T-cell (primary cell): ENCODE data around the gene PBLD. TPM values are rescaled to one million over a fixed set of nuclear protein-coding genes. Genes with fewer than 3 reads are reported as not detected.

Source experiments
- ATAC-seq, 4 experiments: fragments of 200-7000 bp in 3 of 4; fragments of 150-1000 bp in 1 of 4; cut with Tn5 transposase; replicated peaks in 1 of 4; 1 replicate in 3 of 4; 2 replicates in 1 of 4; pipeline ENCODE4 v1.10.0; 2021; ENCODE audit warnings: moderate library complexity in 3 of 4, mild to moderate bottlenecking in 2 of 4, moderate number of reproducible peaks in 1 of 4
- CTCF ChIA-PET, 2 donors: fragments of 300-600 bp; sonication (Branson Sonifier 250); formaldehyde crosslinking; loops; one replicate each; lab custom pipeline; 2022; ENCODE audit warnings: antibody characterized with exemption in 2 of 2; lab: Charles Lee
- POLR2A ChIA-PET, 2 donors: fragments of 300-600 bp; sonication (Branson Sonifier 250); formaldehyde crosslinking; loops; one replicate each; lab custom pipeline; 2022; ENCODE audit warnings: antibody characterized with exemption in 2 of 2; lab: Charles Lee
- DNase-seq, 35 experiments: peaks; one replicate each; pipeline versions ENCODE4 v3.0.0 to v3.0.0-alpha.2; 2013 to 2023
- H3K27ac ChIP-seq: one replicate; pipeline ENCODE4 v1.5.1; 2013; ENCODE audit warnings: low read length
- H3K27me3 ChIP-seq, 2 experiments: replicated peaks in 1 of 2; 1 replicate in 1 of 2; 2 replicates in 1 of 2; pipeline versions ENCODE4 v1.6.1 to v1.7.0; 2013; ENCODE audit warnings: low read length in 1 of 2, mixed read lengths in 1 of 2; ENCODE audit not compliant: control insufficient read depth in 2 of 2, insufficient read depth in 2 of 2; ENCODE audit errors: extremely low read depth in 1 of 2
- H3K36me3 ChIP-seq, 2 donors: 1 replicate in 1 of 2; 2 replicates in 1 of 2; pipeline versions ENCODE4 v1.6.1 to v1.7.0; 2013; ENCODE audit warnings: low read length in 1 of 2; ENCODE audit not compliant: control insufficient read depth in 2 of 2, insufficient read depth in 1 of 2; ENCODE audit errors: extremely low read depth in 1 of 2
- H3K4me1 ChIP-seq, 2 experiments: 1 replicate in 1 of 2; 2 replicates in 1 of 2; pipeline versions ENCODE4 v1.6.1 to v1.7.0; 2013; ENCODE audit warnings: low read length in 2 of 2, mixed read lengths in 1 of 2; ENCODE audit not compliant: insufficient read depth in 2 of 2, control insufficient read depth in 1 of 2; ENCODE audit errors: extremely low read depth in 1 of 2
- H3K4me3 ChIP-seq, 2 donors: 1 replicate in 1 of 2; 2 replicates in 1 of 2; pipeline versions ENCODE4 v1.5.1 to v1.7.0; 2013; ENCODE audit warnings: mild to moderate bottlenecking in 2 of 2, low read length in 1 of 2, moderate library complexity in 1 of 2; ENCODE audit not compliant: control insufficient read depth in 1 of 2; ENCODE audit errors: extremely low read depth in 1 of 2
- H3K9me3 ChIP-seq: 2 replicates; pipeline ENCODE4 v1.7.0; 2013
- H3K27ac Mint-ChIP-seq, 2 donors: one replicate each; pipeline ENCODE4 v1.8.0; 2020 to 2021; ENCODE audit warnings: mild to moderate bottlenecking in 2 of 2, mixed read lengths in 2 of 2
- H3K27me3 Mint-ChIP-seq, 2 donors: one replicate each; pipeline ENCODE4 v1.8.0; 2021 to 2022; ENCODE audit warnings: mixed read lengths in 2 of 2
- H3K36me3 Mint-ChIP-seq: one replicate; pipeline ENCODE4 v1.8.0; 2021; ENCODE audit warnings: mixed read lengths
- H3K4me1 Mint-ChIP-seq, 3 donors: one replicate each; pipeline ENCODE4 v1.8.0; 2020 to 2022; ENCODE audit warnings: mixed read lengths in 3 of 3, mild to moderate bottlenecking in 1 of 3
- H3K4me3 Mint-ChIP-seq, 3 donors: one replicate each; pipeline ENCODE4 v1.8.0; 2020 to 2022; ENCODE audit warnings: mild to moderate bottlenecking in 3 of 3, mixed read lengths in 3 of 3, moderate library complexity in 3 of 3
- H3K9me3 Mint-ChIP-seq, 3 donors: one replicate each; pipeline ENCODE4 v1.8.0; 2020 to 2022; ENCODE audit warnings: mixed read lengths in 3 of 3
- WGBS: methylation state at CpG from one replicate; pipeline ENCODE4 v1.1.5; 2013; ENCODE audit warnings: missing lambda C conversion rate; ENCODE audit not compliant: insufficient coverage; 5-methylcytosine and 5-hydroxymethylcytosine counted together
- total RNA-seq, 35 experiments: library from RNA in 6 of 35; stranded (reverse) in 6 of 35; fragments of 120-200 nt in 1 of 35; gene quantifications; one replicate each; pipeline versions ENCODE4 v1.2.1 to v1.2.4 and lab custom pipeline; 2013 to 2026

PBLD gene
- total RNA-seq, 5 donors from 2014 or later (not counting 1 experiment from before 2014, with no cell fraction given), result 1.3 to 3.4 (median 1.9) TPM

GRCh38 chr10:68303849-68304412 lies 28.8 kb downstream of the PBLD start:
- Histone ChIP-seq H3K4me1 (no peaks in the 10 kb centered on the region), H3K4me3 (no peak overlapping the region), H3K27ac (no peak overlapping the region), H3K36me3 (no peaks in the 10 kb centered on the region), H3K27me3 (no peaks in the 10 kb centered on the region), H3K9me3 (no peaks in the 10 kb centered on the region)
- Mint-ChIP-seq H3K9me3 (no peaks in the 10 kb centered on the region), H3K27me3 (no peaks in the 10 kb centered on the region), H3K36me3 (no peaks in the 10 kb centered on the region), H3K4me3 (no peak overlapping the region), H3K27ac (no peak overlapping the region), H3K4me1 (peaks cover 0 to 3% (median 0%) of the 10 kb centered on the region in 3 donors)
- ATAC-seq, result no peak
- DNase-seq, result no peak
- WGBS, result 89% methylated on average over 1 of the region's 7 CpGs
- ChIA-PET POLR2A (no interaction called here), CTCF (interaction anchor here (0.6 to 1.2 kb wide), 3 partner anchors 44 to 452 kb away, joined by 3 to 4 read pairs (median 3); no protein-coding TSS in a partner anchor)

- no peak overlapping the region for H3K27ac Mint-ChIP-seq
- no peaks in the 10 kb centered on the region for H3K36me3 ChIP-seq
- CTCF ChIA-PET, result interaction anchor here (0.6 to 1.9 kb wide), 12 partner anchors 12 to 489 kb away, joined by 3 to 13 read pairs (median 4); partner anchors contain the start of gene PBLD (in 1 of the 2)
- H3K27me3 Mint-ChIP-seq, result no peaks in the 10 kb centered on the region
- H3K27ac ChIP-seq, result no peak overlapping the region
- WGBS, result 100% methylated on average over 3 of the region's 5 CpGs
- ATAC-seq, result no peak
- POLR2A ChIA-PET, result no interaction called here
- no peak overlapping the region for H3K4me3 ChIP-seq
- no peaks in the 10 kb centered on the region for H3K27me3 ChIP-seq
- no peak for DNase-seq
- H3K4me1 ChIP-seq, result no peaks in the 10 kb centered on the region
- no peaks in the 10 kb centered on the region for H3K36me3 Mint-ChIP-seq
- no peaks in the 10 kb centered on the region for H3K9me3 ChIP-seq
- no peak overlapping the region for H3K4me3 Mint-ChIP-seq
- no peaks in the 10 kb centered on the region for H3K9me3 Mint-ChIP-seq
- H3K4me1 Mint-ChIP-seq, result peaks cover 0 to 3% (median 0%) of the 10 kb centered on the region in 3 donors
Observed at GRCh38 chr10:68302871-68303270, 29.9 kb downstream of the PBLD start.

- no peak overlapping the region for H3K4me3 ChIP-seq
- Mint-ChIP-seq H3K9me3 (no peaks in the 10 kb centered on the region), H3K27me3 (no peaks in the 10 kb centered on the region), H3K4me1 (peaks cover 0 to 3% (median 0%) of the 10 kb centered on the region in 3 donors), H3K36me3 (no peaks in the 10 kb centered on the region), H3K4me3 (no peak overlapping the region), H3K27ac (no peak overlapping the region)
- ATAC-seq, result peak in 1 of 4 experiments; percentile 20
- H3K36me3 ChIP-seq, result no peaks in the 10 kb centered on the region
- WGBS, result 50% methylated on average over 2 of the region's 2 CpGs
- H3K9me3 ChIP-seq, result no peaks in the 10 kb centered on the region
- POLR2A ChIA-PET, result no interaction called here
- H3K27me3 ChIP-seq, result no peaks in the 10 kb centered on the region
- CTCF ChIA-PET, result interaction anchor here (0.6 to 1.9 kb wide), 9 partner anchors 12 to 489 kb away, joined by 3 to 13 read pairs (median 4); partner anchors contain the start of gene PBLD (in 1 of the 2)
- H3K27ac ChIP-seq, result no peak overlapping the region
- no peaks in the 10 kb centered on the region for H3K4me1 ChIP-seq
- DNase-seq, result no peak
Observed at GRCh38 chr10:68302503-68302823, 30.3 kb downstream of the PBLD start.

GRCh38 chr10:68301790-68302502 lies 30.8 kb downstream of the PBLD start:
- H3K4me3 Mint-ChIP-seq, result no peak overlapping the region
- H3K4me1 Mint-ChIP-seq, result peaks cover 0 to 3% (median 0%) of the 10 kb centered on the region in 3 donors
- ATAC-seq (peak in 2 of 4 experiments; percentile 38 to 45), DNase-seq (peak in 1 of 35 experiments; percentile 47)
- H3K9me3 Mint-ChIP-seq, result no peaks in the 10 kb centered on the region
- CTCF ChIA-PET, result interaction anchor here (0.6 to 1.9 kb wide), 9 partner anchors 18 to 513 kb away, joined by 3 to 13 read pairs (median 4); partner anchors contain the start of gene PBLD (in 1 of the 2)
- WGBS, result 57% methylated on average over 3 of the region's 6 CpGs
- H3K36me3 ChIP-seq, result no peaks in the 10 kb centered on the region
- no peak overlapping the region for H3K4me3 ChIP-seq
- no peak overlapping the region for H3K27ac ChIP-seq
- POLR2A ChIA-PET, result interaction anchor here in 1 of 2 donors (0.6 kb wide), 1 partner anchor 622 kb away, joined by 12 read pairs; no protein-coding TSS in a partner anchor
- no peaks in the 10 kb centered on the region for H3K27me3 Mint-ChIP-seq
- H3K9me3 ChIP-seq, result no peaks in the 10 kb centered on the region
- H3K27ac Mint-ChIP-seq, result no peak overlapping the region
- no peaks in the 10 kb centered on the region for H3K36me3 Mint-ChIP-seq
- no peaks in the 10 kb centered on the region for H3K4me1 ChIP-seq
- no peaks in the 10 kb centered on the region for H3K27me3 ChIP-seq

GRCh38 chr10:68301301-68301700 lies 31.4 kb downstream of the PBLD start:
- H3K4me3 Mint-ChIP-seq, result no peak overlapping the region
- H3K4me1 ChIP-seq, result no peaks in the 10 kb centered on the region
- H3K36me3 Mint-ChIP-seq, result no peaks in the 10 kb centered on the region
- no peak for ATAC-seq
- ChIA-PET POLR2A (interaction anchor here in 1 of 2 donors (0.6 kb wide), 1 partner anchor 622 kb away, joined by 12 read pairs; no protein-coding TSS in a partner anchor), CTCF (interaction anchor here (0.6 to 1.9 kb wide), 7 partner anchors 17 to 513 kb away, joined by 3 to 13 read pairs (median 4); partner anchors contain the start of gene PBLD (in 1 of the 2))
- WGBS, result no CpG with 5 or more reads among the region's 3 CpGs
- H3K4me1 Mint-ChIP-seq, result peaks cover 0 to 3% (median 0%) of the 10 kb centered on the region in 3 donors
- no peaks in the 10 kb centered on the region for H3K9me3 ChIP-seq
- H3K27ac Mint-ChIP-seq, result no peak overlapping the region
- H3K9me3 Mint-ChIP-seq, result no peaks in the 10 kb centered on the region
- H3K4me3 ChIP-seq, result no peak overlapping the region
- H3K27me3 Mint-ChIP-seq, result no peaks in the 10 kb centered on the region
- DNase-seq, result no peak
- no peaks in the 10 kb centered on the region for H3K27me3 ChIP-seq
- no peak overlapping the region for H3K27ac ChIP-seq
- H3K36me3 ChIP-seq, result no peaks in the 10 kb centered on the region

GRCh38 chr10:68296843-68297663 lies 35.7 kb downstream of the PBLD start:
- Histone ChIP-seq H3K36me3 (no peaks in the 10 kb centered on the region), H3K4me1 (no peaks in the 10 kb centered on the region), H3K27ac (no peak overlapping the region), H3K4me3 (no peak overlapping the region), H3K27me3 (no peaks in the 10 kb centered on the region), H3K9me3 (no peaks in the 10 kb centered on the region)
- no peak for DNase-seq
- Mint-ChIP-seq H3K4me1 (peaks cover 0 to 2% (median 0%) of the 10 kb centered on the region in 3 donors), H3K36me3 (no peaks in the 10 kb centered on the region), H3K27ac (no peak overlapping the region), H3K27me3 (no peaks in the 10 kb centered on the region), H3K4me3 (no peak overlapping the region), H3K9me3 (no peaks in the 10 kb centered on the region)
- ChIA-PET POLR2A (interaction anchor here in 1 of 2 donors (0.6 kb wide), 1 partner anchor 9 kb away, joined by 3 read pairs; no protein-coding TSS in a partner anchor), CTCF (no interaction called here)
- 79% methylated on average over 3 of the region's 9 CpGs for whole genome bisulfite sequencing
- ATAC-seq, result no peak
